ENCODE data around the gene E2F3. TPM values are rescaled to one million over a fixed set of nuclear protein-coding genes. Genes with fewer than 3 reads are reported as not detected.

E2F3 gene
- total RNA-seq, 6 experiments from 2014 or later: 16.3 to 18.5 (median 17.3) TPM

- H3K9me3 Mint-ChIP-seq: no peaks in the 10 kb centered on the region
- no peak overlapping the region for H3K4me3 Mint-ChIP-seq
- peaks cover 15% of the 10 kb centered on the region for H3K4me1 Mint-ChIP-seq (ENCODE audit: low read depth)
- H3K27ac Mint-ChIP-seq: no peak overlapping the region
- no peak for DNase-seq
- peaks cover 2% of the 10 kb centered on the region; the same call in 1 of the 2 replicates for H3K27me3 Mint-ChIP-seq (ENCODE audit: insufficient read depth)
- H3K36me3 Mint-ChIP-seq (ENCODE audit: low read depth): peaks cover 22% of the 10 kb centered on the region
- no peak for TF ChIP-seq CTCF (IDR thresholded peaks at IDR 0.05)
These were observed 73.3 kb downstream of the E2F3 start for GRCh38 chr6:20474874-20475542.

- Mint-ChIP-seq H3K4me3 (no peak overlapping the region), H3K9me3 (no peaks in the 10 kb centered on the region), H3K36me3 (ENCODE audit: low read depth) (peaks cover 33% of the 10 kb centered on the region), H3K27ac (no peak overlapping the region), H3K27me3 (ENCODE audit: insufficient read depth) (peaks cover 2% of the 10 kb centered on the region; the same call in 1 of the 2 replicates), H3K4me1 (ENCODE audit: low read depth) (peaks cover 14% of the 10 kb centered on the region)
- DNase-seq: no peak
- TF ChIP-seq CTCF (IDR thresholded peaks at IDR 0.05): no peak
These were observed 74.9 kb downstream of the E2F3 start for GRCh38 chr6:20476501-20477043.

GRCh38 chr6:20477485-20477884 lies 75.8 kb downstream of the E2F3 start:
- H3K27me3 Mint-ChIP-seq (ENCODE audit: insufficient read depth): peaks cover 2% of the 10 kb centered on the region; the same call in 1 of the 2 replicates
- H3K36me3 Mint-ChIP-seq (ENCODE audit: low read depth): peaks cover 39% of the 10 kb centered on the region
- peaks cover 5% of the 10 kb centered on the region for H3K4me1 Mint-ChIP-seq (ENCODE audit: low read depth)
- H3K27ac Mint-ChIP-seq: no peak overlapping the region
- H3K9me3 Mint-ChIP-seq: no peaks in the 10 kb centered on the region
- DNase-seq: no peak
- no peak for TF ChIP-seq CTCF (IDR thresholded peaks at IDR 0.05)
- no peak overlapping the region for H3K4me3 Mint-ChIP-seq

GRCh38 chr6:20479060-20479459 lies 77.4 kb downstream of the E2F3 start:
- Mint-ChIP-seq H3K4me3 (no peak overlapping the region), H3K27me3 (ENCODE audit: insufficient read depth) (peaks cover 2% of the 10 kb centered on the region; the same call in 1 of the 2 replicates), H3K9me3 (no peaks in the 10 kb centered on the region), H3K27ac (peak overlapping the region; percentile 34), H3K4me1 (ENCODE audit: low read depth) (no peaks in the 10 kb centered on the region), H3K36me3 (ENCODE audit: low read depth) (peaks cover 46% of the 10 kb centered on the region)
- no peak for DNase-seq
- TF ChIP-seq CTCF (IDR thresholded peaks at IDR 0.05): no peak

GRCh38 chr6:20479526-20479925 lies 77.8 kb downstream of the E2F3 start:
- peaks cover 2% of the 10 kb centered on the region; the same call in 1 of the 2 replicates for H3K27me3 Mint-ChIP-seq (ENCODE audit: insufficient read depth)
- no peak overlapping the region for H3K27ac Mint-ChIP-seq
- H3K4me3 Mint-ChIP-seq: no peak overlapping the region
- no peak for TF ChIP-seq CTCF (IDR thresholded peaks at IDR 0.05)
- no peak for DNase-seq
- no peaks in the 10 kb centered on the region for H3K4me1 Mint-ChIP-seq (ENCODE audit: low read depth)
- H3K36me3 Mint-ChIP-seq (ENCODE audit: low read depth): peaks cover 46% of the 10 kb centered on the region
- H3K9me3 Mint-ChIP-seq: no peaks in the 10 kb centered on the region
